Vagina (tissue), 2 donors: ENCODE data around the gene DEFB125. TPM values are rescaled to one million over a fixed set of nuclear protein-coding genes. Genes with fewer than 3 reads are reported as not detected.

ENCODE experiments used
- DNase-seq, 2 donors: peaks; one replicate each; pipeline ENCODE4 v3.0.0-alpha.2; 2017; ENCODE audit errors: extremely low spot score in 2 of 2
- H3K27ac ChIP-seq: fragments of 200-600 bp; sonication (generic); one replicate; pipeline ENCODE4 v1.5.1; 2019
- H3K27me3 ChIP-seq: fragments of 200-600 bp; sonication (generic); one replicate; pipeline ENCODE4 v1.5.1; 2019
- H3K36me3 ChIP-seq, 2 donors: fragments of 200-600 bp; sonication (generic); one replicate each; pipeline ENCODE4 v1.5.1; 2017 to 2019
- H3K4me1 ChIP-seq: fragments of 200-600 bp; sonication (generic); one replicate; pipeline ENCODE4 v1.5.1; 2019
- H3K4me3 ChIP-seq, 2 donors: fragments of 200-600 bp; sonication (generic); 1 replicate in 1 of 2; 2 replicates in 1 of 2; pipeline ENCODE4 v1.5.1; 2016 to 2019
- H3K9me3 ChIP-seq: fragments of 200-600 bp; sonication (generic); one replicate; pipeline ENCODE4 v1.5.1; 2019
- POLR2A ChIP-seq, 2 donors: fragments of 450-650 bp; IDR thresholded peaks; one replicate each; pipeline ENCODE4 v1.6.1; 2017; ENCODE audit warnings: antibody characterized with exemption in 2 of 2, mild to moderate bottlenecking in 2 of 2, moderate library complexity in 2 of 2
- POLR2AphosphoS5 ChIP-seq, 2 donors: sonication (generic); formaldehyde crosslinking; IDR thresholded peaks; one replicate each; pipeline ENCODE4 v1.9.0; 2017; ENCODE audit warnings: antibody characterized with exemption in 2 of 2, mild to moderate bottlenecking in 2 of 2, low read depth in 1 of 2; ENCODE audit not compliant: insufficient read depth in 1 of 2
- intact Hi-C: fragments of 100-400 bp; cut with DNase I; formaldehyde crosslinking; loops from one replicate; pipeline ENCODE4 v1.15.1; 2023
- total RNA-seq: library from RNA; depleted of rRNA; stranded (reverse); fragments of >200 nt; gene quantifications from one replicate; pipeline ENCODE4 v1.2.3, GENCODE V29; 2016
- TF ChIP-seq, protein P1 (sequence below), 3 experiments: fragments of 450-650 bp in 2 of 3; fragments of 200-600 bp in 1 of 3; sonication (generic) in 1 of 3; IDR thresholded peaks; one replicate each; pipeline ENCODE4 v1.5.1; 2017 to 2019; ENCODE audit warnings: antibody characterized with exemption in 3 of 3, mild to moderate bottlenecking in 2 of 3, moderate library complexity in 2 of 3

DEFB125 gene, protein sequence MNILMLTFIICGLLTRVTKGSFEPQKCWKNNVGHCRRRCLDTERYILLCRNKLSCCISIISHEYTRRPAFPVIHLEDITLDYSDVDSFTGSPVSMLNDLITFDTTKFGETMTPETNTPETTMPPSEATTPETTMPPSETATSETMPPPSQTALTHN
- not detected for total RNA-seq

DNA sequence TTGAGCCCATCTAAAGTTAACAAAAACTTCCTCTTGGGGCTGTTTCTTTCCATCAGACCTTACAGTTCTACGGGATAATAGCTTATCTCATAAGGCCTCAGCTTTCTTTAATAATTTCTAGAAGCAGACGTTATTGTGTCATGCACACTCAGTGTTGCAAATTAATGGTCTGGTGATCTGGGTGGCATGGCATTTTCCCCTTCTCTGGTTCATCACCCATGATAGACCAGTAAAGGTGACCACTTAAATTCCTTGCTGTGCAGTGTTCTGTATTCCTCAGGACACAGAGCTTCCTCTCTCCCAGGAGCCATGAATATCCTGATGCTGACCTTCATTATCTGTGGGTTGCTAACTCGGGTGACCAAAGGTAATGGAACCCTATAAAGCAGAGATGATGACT lies at the start of gene DEFB125:
TSS of gene DEFB125 (plus strand) at position 272 of the 400 bp plus-strand sequence. CDS start at position 310, 38 bp downstream.
- Histone ChIP-seq H3K9me3 (no peaks in the 10 kb centered on the region), H3K27ac (no peak within 1 kb of the TSS), H3K36me3 (no peaks in the 10 kb centered on the region), H3K27me3 (no peaks in the 10 kb centered on the region), H3K4me1 (no peaks in the 10 kb centered on the region), H3K4me3 (no peak within 1 kb of the TSS)
- intact Hi-C loops = no loop called here
- TF ChIP-seq POLR2A (IDR thresholded peaks at IDR 0.05) = no peak
- TF ChIP-seq, protein P1, sequence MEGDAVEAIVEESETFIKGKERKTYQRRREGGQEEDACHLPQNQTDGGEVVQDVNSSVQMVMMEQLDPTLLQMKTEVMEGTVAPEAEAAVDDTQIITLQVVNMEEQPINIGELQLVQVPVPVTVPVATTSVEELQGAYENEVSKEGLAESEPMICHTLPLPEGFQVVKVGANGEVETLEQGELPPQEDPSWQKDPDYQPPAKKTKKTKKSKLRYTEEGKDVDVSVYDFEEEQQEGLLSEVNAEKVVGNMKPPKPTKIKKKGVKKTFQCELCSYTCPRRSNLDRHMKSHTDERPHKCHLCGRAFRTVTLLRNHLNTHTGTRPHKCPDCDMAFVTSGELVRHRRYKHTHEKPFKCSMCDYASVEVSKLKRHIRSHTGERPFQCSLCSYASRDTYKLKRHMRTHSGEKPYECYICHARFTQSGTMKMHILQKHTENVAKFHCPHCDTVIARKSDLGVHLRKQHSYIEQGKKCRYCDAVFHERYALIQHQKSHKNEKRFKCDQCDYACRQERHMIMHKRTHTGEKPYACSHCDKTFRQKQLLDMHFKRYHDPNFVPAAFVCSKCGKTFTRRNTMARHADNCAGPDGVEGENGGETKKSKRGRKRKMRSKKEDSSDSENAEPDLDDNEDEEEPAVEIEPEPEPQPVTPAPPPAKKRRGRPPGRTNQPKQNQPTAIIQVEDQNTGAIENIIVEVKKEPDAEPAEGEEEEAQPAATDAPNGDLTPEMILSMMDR (IDR thresholded peaks at IDR 0.05) = no peak
- no peak for TF ChIP-seq POLR2AphosphoS5 (IDR thresholded peaks at IDR 0.05; ENCODE audit: insufficient read depth in 1 of 2, low read depth in 1 of 2)
- DNase-seq = no peak

DNA sequence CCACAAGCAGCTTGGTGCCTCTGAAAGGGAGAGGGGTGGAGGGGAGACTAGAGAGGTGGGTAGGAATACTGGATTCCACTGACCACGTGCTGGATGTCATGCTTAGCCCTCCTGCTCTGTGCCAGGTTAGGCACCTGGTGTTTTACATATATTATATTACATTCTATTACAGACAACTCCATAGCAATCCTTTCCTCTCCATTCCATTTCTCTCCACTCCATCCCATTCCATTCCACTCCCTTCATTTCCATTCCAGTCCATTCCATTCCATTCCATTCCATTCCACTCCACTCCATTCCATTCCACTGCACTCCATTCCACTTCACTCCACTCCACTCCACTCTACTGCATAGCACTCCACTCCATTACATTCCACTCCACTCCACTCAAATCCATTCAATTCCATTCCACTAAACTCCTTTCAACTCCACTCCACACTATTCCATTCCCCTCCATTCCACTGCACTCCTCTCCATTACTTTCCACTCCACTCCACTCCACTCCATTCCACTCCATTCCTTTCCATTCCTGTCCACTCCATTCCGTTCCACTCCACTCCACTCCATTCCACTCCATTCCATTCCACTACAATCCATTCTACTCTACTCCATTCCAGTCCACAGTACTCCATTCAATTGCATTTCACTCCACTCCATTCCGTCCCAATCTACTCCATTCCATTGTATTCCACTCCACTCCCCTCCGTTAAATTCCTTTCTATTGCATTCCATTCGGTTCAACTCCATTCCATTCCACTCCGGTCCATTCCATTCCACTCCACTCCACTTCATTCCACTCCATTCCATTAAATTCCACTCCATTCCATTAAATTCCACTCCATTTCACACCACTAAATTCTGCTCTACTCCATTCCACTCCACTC lies 27.2 kb upstream of the DEFB125 start:
- Histone ChIP-seq H3K4me1 (no peaks in the 10 kb centered on the region), H3K36me3 (no peaks in the 10 kb centered on the region), H3K27me3 (no peaks in the 10 kb centered on the region), H3K9me3 (no peaks in the 10 kb centered on the region), H3K27ac (no peak overlapping the region), H3K4me3 (no peak overlapping the region)
- no peak for DNase-seq
- intact Hi-C loops = no loop called here
- TF ChIP-seq POLR2AphosphoS5 (IDR thresholded peaks at IDR 0.05; ENCODE audit: insufficient read depth in 1 of 2, low read depth in 1 of 2) (no peak), POLR2A (IDR thresholded peaks at IDR 0.05) (no peak)
- TF ChIP-seq, protein P1 (IDR thresholded peaks at IDR 0.05) = no peak

DNA sequence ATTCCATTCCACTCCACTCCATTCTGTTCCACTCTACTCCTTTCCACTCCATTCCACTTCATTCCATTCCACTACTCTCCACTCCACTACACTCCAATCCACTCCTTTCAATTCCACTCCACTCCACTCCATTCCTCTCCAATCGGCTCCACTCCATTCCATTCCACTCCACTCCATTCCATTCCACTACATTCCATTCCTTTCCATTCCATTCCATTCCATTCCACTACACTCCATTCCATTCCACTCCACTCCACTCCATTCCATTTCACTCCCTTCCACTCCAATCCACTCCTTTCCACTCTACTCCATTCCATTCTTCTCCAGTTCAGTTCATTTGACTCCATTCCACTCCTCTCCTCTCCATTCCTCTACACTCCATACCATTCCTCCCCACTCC lies 26.2 kb upstream of the DEFB125 start:
- Histone ChIP-seq H3K4me1 (no peaks in the 10 kb centered on the region), H3K9me3 (no peaks in the 10 kb centered on the region), H3K27ac (no peak overlapping the region), H3K4me3 (no peak overlapping the region), H3K27me3 (no peaks in the 10 kb centered on the region), H3K36me3 (no peaks in the 10 kb centered on the region)
- no peak for DNase-seq
- TF ChIP-seq, protein P1 (IDR thresholded peaks at IDR 0.05) = no peak
- intact Hi-C loops = no loop called here

DNA sequence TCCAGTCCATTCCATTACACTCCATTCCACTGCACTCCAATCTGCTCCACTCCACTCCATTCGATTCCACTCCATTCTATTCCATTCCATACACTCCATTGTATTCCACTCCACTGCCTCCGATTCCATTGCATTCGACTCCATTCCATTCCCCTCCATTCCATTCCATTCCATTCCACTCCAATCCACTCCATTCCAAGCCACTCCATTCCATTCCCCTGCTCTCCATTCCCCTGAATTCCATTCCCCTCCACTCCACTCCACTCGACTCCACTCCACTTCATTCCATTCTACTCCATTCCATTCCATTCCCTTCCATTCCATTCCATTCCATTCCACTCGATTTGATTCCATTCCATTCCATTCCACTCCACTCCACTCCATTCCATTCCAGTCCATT lies 25.7 kb upstream of the DEFB125 start:
- no peak for DNase-seq
- no peak overlapping the region for H3K4me3 ChIP-seq
- no peaks in the 10 kb centered on the region for H3K4me1 ChIP-seq
- no peak for TF ChIP-seq POLR2A (IDR thresholded peaks at IDR 0.05)
- TF ChIP-seq, protein P1 (IDR thresholded peaks at IDR 0.05) = no peak
- H3K36me3 ChIP-seq = no peaks in the 10 kb centered on the region
- intact Hi-C loops = no loop called here
- no peak overlapping the region for H3K27ac ChIP-seq
- H3K9me3 ChIP-seq = no peaks in the 10 kb centered on the region
- no peaks in the 10 kb centered on the region for H3K27me3 ChIP-seq

DNA sequence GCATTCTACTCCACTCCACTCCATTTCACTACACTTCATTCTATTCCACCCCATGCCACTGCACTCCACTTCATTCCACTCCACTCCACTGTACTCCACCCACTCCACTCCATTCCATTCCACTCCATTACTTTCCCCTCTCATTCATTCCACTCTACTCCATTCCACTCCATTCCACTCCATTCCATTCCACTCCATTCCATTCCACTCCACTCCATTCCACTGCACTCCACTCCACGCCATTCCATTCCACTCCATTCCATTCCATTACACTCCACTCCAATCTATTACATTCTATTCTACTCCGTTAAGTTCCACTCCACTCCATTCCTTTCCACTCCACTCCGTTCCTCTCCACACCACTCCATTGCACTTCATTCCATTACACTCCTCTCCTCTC lies 25.0 kb upstream of the DEFB125 start:
- intact Hi-C loops = no loop called here
- no peak for DNase-seq
- no peaks in the 10 kb centered on the region for H3K27me3 ChIP-seq
- H3K4me3 ChIP-seq = no peak overlapping the region
- H3K36me3 ChIP-seq = no peaks in the 10 kb centered on the region
- TF ChIP-seq POLR2AphosphoS5 (IDR thresholded peaks at IDR 0.05; ENCODE audit: insufficient read depth in 1 of 2, low read depth in 1 of 2) (no peak), POLR2A (IDR thresholded peaks at IDR 0.05) (no peak)
- TF ChIP-seq, protein P1 (IDR thresholded peaks at IDR 0.05) = no peak
- H3K9me3 ChIP-seq = no peaks in the 10 kb centered on the region
- no peaks in the 10 kb centered on the region for H3K4me1 ChIP-seq
- no peak overlapping the region for H3K27ac ChIP-seq
